ENCODE results near the gene MYBPH.

Gene MYBPH

DNA sequence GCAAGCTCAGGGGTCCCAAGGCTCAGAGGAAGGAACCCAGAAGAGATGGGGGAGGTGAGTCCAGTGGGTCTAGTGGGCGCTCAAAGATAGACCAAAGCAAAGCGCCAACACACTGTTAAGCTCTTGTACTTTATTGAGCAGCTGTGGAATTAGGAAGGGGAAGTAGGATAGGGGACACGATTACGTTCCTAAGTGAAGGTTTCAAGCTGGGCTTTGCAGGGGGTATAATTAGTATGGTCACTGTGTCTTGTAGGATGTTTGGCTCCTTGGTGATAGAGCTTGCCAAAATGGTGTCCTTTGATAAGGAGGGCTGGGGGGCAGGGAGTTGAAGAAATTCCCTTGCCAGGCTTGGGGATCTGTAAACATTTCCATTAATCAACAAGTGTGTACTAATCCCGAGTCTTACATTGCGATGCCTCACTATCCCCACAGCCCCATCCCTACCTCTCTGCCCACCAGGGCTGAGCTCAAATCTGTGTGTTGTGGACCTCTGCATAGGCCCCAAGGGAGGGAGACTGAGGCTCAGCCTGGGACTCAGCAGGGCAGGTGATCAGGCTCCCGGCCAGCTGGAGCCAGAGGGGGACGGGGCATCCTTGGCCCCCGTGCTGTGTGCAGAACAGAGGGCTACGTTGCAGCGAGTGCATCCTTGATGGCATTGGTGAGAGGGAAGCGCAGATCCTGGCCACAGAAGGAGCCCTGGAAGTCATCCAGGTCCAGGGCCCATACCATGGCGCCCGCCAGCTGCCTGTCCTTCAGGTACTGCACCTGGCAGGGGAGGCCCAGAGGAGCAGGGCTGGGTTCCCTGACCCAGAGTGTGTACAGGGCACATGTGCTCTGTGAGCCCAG is 3.4 kb upstream of the MYBPH start:
- no peak for DNase-seq (ENCODE audit: low read depth, low spot score)

DNA sequence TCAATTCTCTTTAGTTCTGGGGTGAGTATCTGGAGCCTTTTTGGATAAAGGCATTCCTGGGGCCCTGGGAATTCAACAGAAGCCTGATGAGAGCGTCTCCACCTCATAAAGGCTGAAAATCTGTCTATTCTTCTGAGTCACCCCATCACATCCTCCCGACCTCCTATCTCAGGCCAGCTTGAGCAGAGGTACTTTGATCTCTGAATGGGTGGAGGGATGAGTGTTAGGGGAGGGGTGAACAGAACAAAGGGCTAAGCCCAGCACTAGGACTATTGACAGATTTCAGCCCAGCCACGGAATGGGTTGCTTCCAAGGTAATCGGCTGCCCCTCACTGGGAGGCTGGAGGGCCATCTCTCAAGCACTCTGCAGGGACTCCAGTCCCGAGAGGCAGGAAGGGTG is 2.5 kb upstream of the MYBPH start:
- DNase-seq (ENCODE audit: low read depth, low spot score), result no peak

DNA sequence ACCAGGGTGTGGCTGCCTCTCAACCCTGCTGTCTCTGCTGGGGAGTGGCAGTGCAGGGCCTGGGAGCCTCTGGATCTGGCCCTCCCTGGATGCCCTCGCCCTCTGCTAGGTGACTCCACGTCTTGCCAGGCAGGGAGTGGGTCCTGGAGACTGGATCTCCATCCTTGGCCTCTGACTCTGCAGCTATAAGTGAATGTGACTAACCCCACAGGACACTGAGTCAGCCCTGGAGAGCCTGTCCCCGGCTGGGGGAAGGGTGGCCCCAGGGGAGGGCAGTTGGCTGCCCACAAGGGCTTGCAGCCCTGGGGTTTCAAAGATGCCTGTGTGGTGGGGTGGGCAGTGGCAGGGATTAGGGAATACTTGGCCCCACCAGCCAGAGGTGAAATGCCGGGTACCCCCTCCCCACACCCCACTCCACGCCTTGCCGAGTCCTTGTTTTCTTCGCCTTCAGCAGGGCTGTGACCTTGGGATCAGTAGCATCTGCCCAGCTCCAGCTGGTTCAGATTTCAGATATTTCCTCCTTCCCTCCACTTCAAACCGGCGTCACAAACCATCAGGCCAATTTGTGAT is 1.9 kb upstream of the MYBPH start:
- no peak for DNase-seq (ENCODE audit: low read depth, low spot score)

GRCh38 chr1:203177036-203177405 is 1.4 kb upstream of the MYBPH start:
- DNase-seq (ENCODE audit: low read depth, low spot score), result no peak

- no peak for DNase-seq (ENCODE audit: low read depth, low spot score)
Observed at GRCh38 chr1:203176273-203177035, 828 bp upstream of the MYBPH start.

GRCh38 chr1:203175827-203176241 is 208 bp upstream of the MYBPH start:
- DNase-seq (ENCODE audit: low read depth, low spot score), result no peak

DNA sequence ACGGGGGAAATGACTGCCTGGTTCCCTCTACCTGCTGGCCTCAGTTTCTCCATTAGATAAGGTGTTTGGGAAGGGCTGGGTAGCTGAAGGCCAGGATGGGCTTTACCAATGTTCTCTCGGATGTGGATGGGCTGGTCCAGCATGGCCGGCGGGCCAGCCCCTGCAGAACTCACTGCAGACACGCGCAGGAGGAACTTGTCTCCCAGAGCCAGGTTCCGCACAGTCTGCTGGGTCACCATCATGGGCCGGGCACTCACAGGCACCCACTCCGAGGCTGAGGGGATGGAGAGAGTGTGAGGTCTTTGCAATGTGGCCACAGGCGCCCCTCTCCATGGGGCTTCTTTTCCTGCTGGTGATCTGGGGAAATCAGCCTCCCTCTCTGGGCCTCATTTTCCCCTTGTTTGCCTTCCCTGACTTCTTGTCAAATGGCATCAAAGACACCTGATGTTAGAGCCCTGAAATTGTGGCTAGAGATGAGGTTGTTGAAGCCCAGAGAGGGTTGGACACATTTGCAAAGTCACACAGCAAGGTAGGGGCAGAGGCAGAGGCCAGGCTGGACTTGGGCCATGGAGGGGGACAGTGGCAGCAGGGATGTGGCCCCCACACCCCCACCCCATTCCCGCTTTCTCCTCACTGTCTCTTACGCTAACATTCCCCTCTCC is 1.2 kb downstream of the MYBPH start:
- no peak for DNase-seq (ENCODE audit: low read depth, low spot score)

- DNase-seq (ENCODE audit: low read depth, low spot score), result no peak
Observed at GRCh38 chr1:203173566-203173965, 2.1 kb downstream of the MYBPH start.

- DNase-seq (ENCODE audit: low read depth, low spot score), result no peak
Observed at GRCh38 chr1:203173011-203173555, 2.5 kb downstream of the MYBPH start.

DNA sequence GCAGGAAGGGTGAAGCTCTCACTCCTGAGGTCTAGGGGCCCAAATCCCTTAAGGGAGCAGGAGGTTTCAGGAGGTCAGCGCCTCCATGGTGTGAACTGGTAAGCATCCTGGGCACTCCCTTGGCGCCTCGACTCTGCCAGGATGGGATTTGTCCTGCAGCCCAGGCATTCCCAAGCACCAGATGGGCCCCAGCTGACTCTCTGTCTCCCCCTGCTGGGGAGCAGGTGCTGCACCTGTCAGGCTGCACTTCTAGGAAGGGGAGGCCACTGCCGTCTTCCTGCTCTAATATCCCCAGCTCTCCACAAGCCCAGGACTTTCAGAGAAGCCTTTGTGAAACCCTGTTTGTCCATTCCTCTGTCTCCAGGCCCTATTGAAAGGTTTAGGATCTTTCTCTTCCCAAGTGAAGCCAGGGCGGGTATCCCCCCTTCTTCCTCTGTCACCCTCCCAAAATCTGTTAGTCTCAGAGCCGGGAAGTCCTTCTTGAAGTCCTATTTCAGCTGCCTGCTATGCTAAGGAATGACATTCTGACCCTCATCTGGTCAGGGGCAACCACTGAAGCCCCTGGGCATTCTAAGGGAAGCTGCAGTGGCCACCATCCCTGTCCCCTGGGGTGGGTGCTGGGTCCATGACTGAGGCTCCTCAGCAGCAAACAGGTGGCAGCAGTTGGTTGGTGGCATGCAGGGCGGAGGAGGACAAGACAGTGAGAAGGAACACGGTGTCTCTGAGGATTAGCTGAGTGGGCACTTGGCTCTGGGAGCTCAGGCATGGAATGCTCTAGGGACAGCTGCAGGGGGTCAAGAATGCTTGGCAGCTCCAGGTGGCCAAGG is 3.2 kb downstream of the MYBPH start:
- no peak for DNase-seq (ENCODE audit: low read depth, low spot score)

- no peak for DNase-seq (ENCODE audit: low read depth, low spot score)
Observed at GRCh38 chr1:203171341-203172183, 4.1 kb downstream of the MYBPH start.

GRCh38 chr1:203170625-203171330 is 4.8 kb downstream of the MYBPH start:
- no peak for DNase-seq (ENCODE audit: low read depth, low spot score)

DNA sequence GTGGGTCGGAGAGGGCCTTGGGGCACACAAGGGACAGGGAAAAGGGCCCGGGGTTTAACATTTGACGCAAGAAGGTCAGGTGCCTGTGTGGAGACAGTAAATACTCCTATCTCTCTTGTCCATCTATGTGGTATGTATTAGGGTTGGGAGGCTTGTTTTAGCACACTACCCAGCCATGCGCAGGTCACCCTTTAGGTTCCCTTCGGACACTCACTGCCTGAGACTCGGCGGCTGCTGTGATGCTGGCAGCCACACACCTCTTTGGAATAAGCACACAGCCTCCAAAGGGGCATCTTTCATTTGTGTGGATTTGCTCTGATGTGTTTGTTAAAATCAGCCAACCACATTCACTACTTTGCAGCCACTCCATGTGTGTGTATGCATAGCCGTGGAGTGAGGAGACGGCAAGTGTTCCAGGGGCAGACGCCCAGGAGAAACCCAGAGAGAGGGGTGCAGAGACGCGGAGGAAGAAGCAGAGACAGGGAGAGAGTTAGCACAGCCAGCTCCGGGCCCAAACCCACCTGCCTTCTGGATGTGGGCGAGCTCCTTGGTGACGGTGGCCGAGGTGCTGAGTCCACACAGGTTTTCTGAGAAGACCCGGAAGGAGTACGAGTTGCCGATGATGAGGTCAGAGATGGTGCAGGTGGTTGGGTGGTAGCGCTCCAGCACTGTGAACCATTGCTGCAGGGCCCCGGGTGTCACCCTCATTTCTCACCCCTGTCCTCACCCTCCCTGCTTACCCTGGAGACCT is 5.7 kb downstream of the MYBPH start:
- DNase-seq (ENCODE audit: low read depth, low spot score), result no peak

GRCh38 chr1:203168991-203169390 is 6.6 kb downstream of the MYBPH start:
- no peak for DNase-seq (ENCODE audit: low read depth, low spot score)

DNA sequence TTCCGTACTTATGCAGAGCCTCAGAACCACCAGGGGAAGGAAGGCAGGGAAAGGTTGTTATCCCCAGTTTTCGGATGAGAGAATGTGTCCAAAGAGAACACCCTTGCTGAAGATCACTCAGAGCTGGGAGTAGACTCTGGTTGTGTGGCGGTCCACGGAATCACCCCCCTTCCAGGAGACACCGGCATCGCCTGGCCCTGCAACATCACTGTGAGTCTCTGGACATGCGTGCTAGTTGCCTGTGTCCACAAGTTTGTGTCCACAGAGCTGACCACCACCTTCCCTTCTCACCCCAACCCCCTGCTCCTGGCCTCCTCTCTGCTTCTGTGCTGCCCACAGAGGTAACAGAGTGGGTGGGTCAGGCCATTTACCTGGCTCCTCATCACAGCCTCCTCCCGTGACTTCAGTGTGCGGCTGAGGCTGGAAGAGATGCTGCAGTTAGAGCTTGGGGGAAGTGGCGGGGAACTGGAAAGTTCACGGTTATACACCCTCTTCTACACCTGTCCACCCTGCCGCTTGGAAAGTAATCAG is 7.3 kb downstream of the MYBPH start:
- no peak for DNase-seq (ENCODE audit: low read depth, low spot score)

DNA sequence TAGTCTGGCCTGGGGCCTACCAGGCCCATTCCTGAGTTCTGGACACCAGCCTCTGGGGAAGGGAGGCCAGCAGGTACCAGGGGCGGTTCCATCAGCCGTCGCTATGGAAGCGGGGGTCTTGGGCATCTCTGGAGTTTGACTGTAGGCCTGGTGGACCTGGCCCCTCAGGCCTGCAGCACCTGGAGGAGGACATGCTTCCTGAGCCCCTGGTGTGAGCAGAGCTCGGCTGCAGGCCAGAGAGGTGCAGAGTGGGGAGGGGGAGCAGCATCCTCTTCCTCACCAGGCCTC is 7.8 kb downstream of the MYBPH start:
- no peak for DNase-seq (ENCODE audit: low read depth, low spot score)

- no peak for DNase-seq (ENCODE audit: low read depth, low spot score)
Observed at GRCh38 chr1:203167026-203167912, 8.4 kb downstream of the MYBPH start.
